GM10248 (cell line): Measurements from ENCODE around the gene GAMT.

ENCODE experiments used
- CTCF ChIA-PET: fragments of 300-600 bp; sonication (Branson Sonifier 250); formaldehyde crosslinking; extraction: SDS; loops from one replicate; lab custom pipeline; 2021; ENCODE audit warnings: antibody characterized with exemption; lab: Yijun Ruan, JAX
- POLR2A ChIA-PET: fragments of 350-650 bp; sonication (Branson Sonifier 250); formaldehyde crosslinking; extraction: SDS; loops from one replicate; lab custom pipeline; 2020; ENCODE audit warnings: antibody characterized with exemption; lab: Yijun Ruan, JAX
- DNase-seq: peaks from one replicate; pipeline ENCODE4 v3.0.0; 2012; ENCODE audit errors: extremely low spot score
- TF ChIP-seq, protein P1 (sequence below): IDR thresholded peaks from 2 replicates; pipeline ENCODE4 v1.5.1; 2012; ENCODE audit warnings: mild to moderate bottlenecking, low read depth; ENCODE audit errors: extremely low read depth, missing control alignments, control extremely low read depth

GAMT gene

DNA sequence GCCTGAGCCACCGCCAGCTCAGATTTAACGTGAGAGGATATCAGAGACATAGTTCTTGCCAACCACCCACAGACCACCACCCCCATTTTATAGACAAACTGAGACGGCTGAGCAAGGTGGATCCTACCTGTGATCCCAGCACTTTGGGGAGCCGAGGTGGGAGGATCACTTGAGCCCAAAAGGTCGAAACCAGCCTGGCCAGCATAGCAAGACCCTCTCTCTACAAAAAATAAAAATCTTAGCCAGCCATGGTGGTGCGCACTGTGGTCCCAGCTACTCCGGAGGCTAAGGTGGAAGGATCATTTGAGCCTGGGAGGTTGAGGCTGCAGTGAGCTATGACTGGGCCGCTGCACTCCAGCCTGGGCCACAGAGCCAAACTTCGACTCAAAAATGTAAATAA is 48.2 kb downstream of the GAMT start:
- CTCF ChIA-PET = interaction anchor here (1.1 to 1.6 kb wide), 4 partner anchors 36 to 73 kb away, joined by 3 read pairs; no protein-coding TSS in a partner anchor
- no peak for DNase-seq
- TF ChIP-seq, protein P1, sequence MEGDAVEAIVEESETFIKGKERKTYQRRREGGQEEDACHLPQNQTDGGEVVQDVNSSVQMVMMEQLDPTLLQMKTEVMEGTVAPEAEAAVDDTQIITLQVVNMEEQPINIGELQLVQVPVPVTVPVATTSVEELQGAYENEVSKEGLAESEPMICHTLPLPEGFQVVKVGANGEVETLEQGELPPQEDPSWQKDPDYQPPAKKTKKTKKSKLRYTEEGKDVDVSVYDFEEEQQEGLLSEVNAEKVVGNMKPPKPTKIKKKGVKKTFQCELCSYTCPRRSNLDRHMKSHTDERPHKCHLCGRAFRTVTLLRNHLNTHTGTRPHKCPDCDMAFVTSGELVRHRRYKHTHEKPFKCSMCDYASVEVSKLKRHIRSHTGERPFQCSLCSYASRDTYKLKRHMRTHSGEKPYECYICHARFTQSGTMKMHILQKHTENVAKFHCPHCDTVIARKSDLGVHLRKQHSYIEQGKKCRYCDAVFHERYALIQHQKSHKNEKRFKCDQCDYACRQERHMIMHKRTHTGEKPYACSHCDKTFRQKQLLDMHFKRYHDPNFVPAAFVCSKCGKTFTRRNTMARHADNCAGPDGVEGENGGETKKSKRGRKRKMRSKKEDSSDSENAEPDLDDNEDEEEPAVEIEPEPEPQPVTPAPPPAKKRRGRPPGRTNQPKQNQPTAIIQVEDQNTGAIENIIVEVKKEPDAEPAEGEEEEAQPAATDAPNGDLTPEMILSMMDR = no peak
- POLR2A ChIA-PET = no interaction called here

DNA sequence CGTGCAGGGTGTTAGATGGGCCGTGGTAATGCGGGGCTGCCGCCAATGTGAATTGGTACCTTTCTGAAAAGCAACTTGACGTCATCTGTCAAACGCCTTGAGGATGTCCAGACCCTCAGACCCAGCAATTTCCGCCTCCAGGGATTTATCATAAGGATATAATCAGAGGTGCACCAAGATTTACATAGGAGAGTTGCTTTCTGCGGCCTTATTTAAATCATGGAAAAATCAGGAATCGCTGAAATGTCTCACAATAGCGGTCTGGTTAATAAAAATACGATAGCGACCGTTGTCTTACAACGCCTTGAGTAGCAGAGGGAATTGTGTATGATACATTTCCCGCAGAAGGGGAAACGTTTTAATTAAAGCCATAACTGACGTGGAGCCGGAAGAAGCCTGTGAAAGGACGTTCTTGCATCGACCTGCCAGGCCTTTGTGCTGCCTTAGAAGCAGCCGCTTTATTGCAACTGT is 49.9 kb downstream of the GAMT start:
- DNase-seq = no peak
- CTCF ChIA-PET = no interaction called here
- POLR2A ChIA-PET = no interaction called here

DNA sequence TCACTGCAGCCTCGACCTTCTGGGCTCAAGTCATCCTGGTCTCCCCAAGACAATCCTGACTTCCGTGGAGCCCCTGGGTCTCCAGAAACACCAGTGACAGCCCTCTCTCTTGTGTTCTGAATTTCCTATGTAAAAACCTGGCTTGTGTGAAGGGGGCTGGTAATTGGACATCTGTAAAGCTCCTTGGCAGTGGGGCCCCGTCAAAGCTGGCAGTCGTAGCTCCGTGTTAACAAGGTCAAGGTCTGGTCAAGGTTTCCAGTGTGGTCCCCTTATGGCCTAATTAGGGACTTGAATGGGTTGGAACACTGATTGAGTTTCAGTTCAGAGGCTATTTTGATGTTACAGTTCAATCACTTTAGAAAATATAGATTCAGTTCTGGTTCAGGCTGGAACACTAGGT is 50.5 kb downstream of the GAMT start:
- TF ChIP-seq, protein P1 = no peak
- ChIA-PET POLR2A (no interaction called here), CTCF (no interaction called here)
- no peak for DNase-seq

More for the DNA sequence above, 49.9 kb downstream of the GAMT start:
- TF ChIP-seq, protein P1 = no peak

DNA sequence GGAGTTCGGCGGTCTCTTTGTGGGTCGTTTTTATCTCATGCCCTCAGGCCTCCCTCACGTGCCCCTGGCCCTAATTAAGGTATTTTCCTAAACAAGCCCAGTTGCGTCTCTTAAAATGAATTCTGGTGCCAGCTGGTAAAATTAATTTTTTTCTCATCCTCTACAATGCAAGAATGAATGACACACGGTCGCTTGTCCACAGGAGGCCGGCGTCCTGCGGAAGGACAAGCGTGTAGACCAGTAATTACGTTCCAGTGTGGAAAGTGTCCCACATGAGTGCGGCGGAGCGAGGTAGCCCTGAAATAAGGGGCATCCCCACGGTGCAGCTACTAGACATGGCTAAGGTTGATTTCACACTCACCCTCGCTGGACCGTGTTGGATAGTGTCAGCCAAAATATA is 52.1 kb downstream of the GAMT start:
- ChIA-PET POLR2A (no interaction called here), CTCF (no interaction called here)
- TF ChIP-seq, protein P1 = no peak
- no peak for DNase-seq
